ACC112 (cell line): ENCODE results near the gene RNF213.
"Not testable (repeated sequence)": the region's sequence is repeated elsewhere in the genome, so short reads cannot be mapped to it uniquely, and the experiment has no call there.

Experiments
- H2AFZ ChIP-seq: fragments of 200-600 bp; sonication (generic); one replicate; pipeline ENCODE4 v1.6.0; 2017; ENCODE audit warnings: antibody characterized with exemption, low read length; ENCODE audit not compliant: unreplicated experiment
- H3K27ac ChIP-seq: fragments of 200-600 bp; sonication (generic); 2 replicates; pipeline ENCODE4 v1.5.1; 2014; ENCODE audit warnings: low read depth, mild to moderate bottlenecking, antibody characterized with exemption, low read length, moderate library complexity
- H3K27me3 ChIP-seq: fragments of 200-600 bp; sonication (generic); 2 replicates; pipeline ENCODE4 v1.6.1; 2014; ENCODE audit warnings: mild to moderate bottlenecking, antibody characterized with exemption, low read length, moderate library complexity, mixed read lengths; ENCODE audit not compliant: insufficient read depth
- H3K36me3 ChIP-seq: fragments of 200-600 bp; sonication (generic); 2 replicates; pipeline ENCODE4 v1.6.1; 2016; ENCODE audit warnings: mild to moderate bottlenecking, antibody characterized with exemption, low read length, moderate library complexity, mixed read lengths; ENCODE audit not compliant: insufficient read depth
- H3K4me1 ChIP-seq: fragments of 200-600 bp; sonication (generic); one replicate; pipeline ENCODE4 v1.6.1; 2016; ENCODE audit warnings: low read length, mixed read lengths; ENCODE audit not compliant: insufficient read depth, unreplicated experiment, control insufficient read depth
- H3K4me3 ChIP-seq: fragments of 200-600 bp; sonication (generic); 2 replicates; pipeline ENCODE4 v1.5.1; 2014; ENCODE audit warnings: mild to moderate bottlenecking, low read depth, low read length
- H3K79me2 ChIP-seq: fragments of 200-600 bp; sonication (generic); one replicate; pipeline ENCODE4 v1.6.0; 2016; ENCODE audit warnings: low read length; ENCODE audit not compliant: control insufficient read depth, unreplicated experiment, insufficient read depth

Gene RNF213

DNA sequence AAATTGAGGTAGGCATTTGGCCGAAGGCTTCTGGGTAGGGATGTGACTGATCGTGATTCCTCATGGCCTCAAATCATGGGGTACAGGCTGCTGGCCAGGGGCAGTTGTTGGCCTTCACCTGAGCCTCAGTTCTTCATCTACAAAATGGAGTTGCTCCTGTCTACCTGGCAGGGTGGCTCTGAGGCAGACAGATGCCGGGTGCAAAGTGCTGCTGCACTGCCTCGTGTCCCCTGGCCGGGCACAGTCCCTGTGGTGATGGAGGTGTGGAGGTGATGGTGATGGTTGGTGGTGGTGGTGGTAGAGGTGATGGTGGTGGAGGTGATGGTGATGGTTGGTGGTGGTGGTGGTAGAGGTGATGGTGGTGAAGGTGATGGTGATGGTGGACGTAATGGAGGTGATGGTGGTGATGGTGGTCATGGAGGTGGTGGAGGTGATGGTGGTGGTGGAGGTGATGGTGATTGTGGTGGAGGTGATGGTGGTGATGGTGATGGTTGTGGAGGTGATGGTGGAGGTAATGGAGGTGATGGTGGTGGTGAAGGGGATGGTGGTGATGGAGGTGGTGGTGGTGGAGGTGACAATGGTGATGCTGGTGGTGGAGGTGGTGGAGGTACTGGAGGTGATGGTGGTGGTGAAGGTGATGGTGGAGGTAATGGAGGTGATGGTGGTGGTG lies 52.6 kb downstream of the RNF213 start:
- H2AFZ ChIP-seq = no peak overlapping the region
- no peaks in the 10 kb centered on the region for H3K27me3 ChIP-seq
- H3K4me1 ChIP-seq = no peaks in the 10 kb centered on the region
- H3K79me2 ChIP-seq = peaks cover 3% of the 10 kb centered on the region
- H3K36me3 ChIP-seq = peaks cover 54% of the 10 kb centered on the region
- no peak overlapping the region for H3K4me3 ChIP-seq
- H3K27ac ChIP-seq = no peak overlapping the region

DNA sequence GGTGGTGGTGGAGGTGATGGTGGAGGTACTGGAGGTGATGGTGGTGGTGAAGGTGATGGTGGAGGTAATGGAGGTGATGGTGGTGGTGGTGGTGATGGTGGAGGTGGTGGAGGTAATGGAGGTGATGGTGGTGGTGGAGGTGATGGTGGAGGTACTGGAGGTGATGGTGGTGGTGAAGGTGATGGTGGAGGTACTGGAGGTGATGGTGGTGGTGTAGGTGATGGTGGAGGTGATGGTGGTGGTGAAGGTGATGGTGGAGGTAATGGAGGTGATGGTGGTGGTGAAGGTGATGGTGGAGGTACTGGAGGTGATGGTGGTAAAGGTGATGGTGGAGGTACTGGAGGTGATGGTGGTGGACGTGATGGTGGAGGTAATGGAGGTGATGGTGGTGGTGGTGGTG lies 53.3 kb downstream of the RNF213 start:
- not testable (repeated sequence) for H3K27me3 ChIP-seq, H2AFZ ChIP-seq, H3K79me2 ChIP-seq, H3K27ac ChIP-seq, H3K4me3 ChIP-seq, H3K4me1 ChIP-seq
- H3K36me3 ChIP-seq = peaks cover 56% of the 10 kb centered on the region

DNA sequence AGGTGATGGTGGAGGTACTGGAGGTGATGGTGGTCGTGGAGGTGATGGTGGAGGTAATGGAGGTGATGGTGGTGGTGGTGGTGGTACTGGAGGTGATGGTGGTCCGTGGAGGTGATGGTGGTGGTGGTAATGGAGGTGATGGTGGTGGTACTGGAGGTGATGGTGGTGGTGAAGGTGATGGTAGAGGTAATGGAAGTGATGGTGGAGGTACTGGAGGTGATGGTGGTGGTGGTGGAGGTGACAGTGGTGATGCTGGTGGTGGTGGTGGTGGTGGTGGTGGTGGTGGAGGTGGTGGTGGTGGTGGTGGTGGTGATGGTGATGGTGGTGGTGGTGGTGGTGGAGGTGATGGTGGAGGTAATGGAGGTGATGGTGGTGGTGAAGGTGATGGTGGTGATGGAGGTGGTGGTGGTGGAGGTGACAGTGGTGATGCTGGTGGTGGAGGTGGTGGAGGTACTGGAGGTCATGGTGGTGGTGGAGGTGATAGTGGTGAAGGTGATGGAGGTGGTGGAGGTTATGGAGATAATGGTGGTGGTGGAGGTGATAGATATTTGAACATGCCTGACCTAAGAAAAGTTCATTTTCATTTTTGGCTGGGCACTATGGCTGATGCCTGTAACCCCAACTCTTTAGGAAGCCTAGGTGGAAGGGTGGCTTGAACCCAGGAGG lies 55.0 kb downstream of the RNF213 start:
- H3K79me2 ChIP-seq = peaks cover 3% of the 10 kb centered on the region
- H3K27ac ChIP-seq = no peak overlapping the region
- H3K36me3 ChIP-seq = peaks cover 66% of the 10 kb centered on the region
- H3K4me3 ChIP-seq = no peak overlapping the region
- no peaks in the 10 kb centered on the region for H3K4me1 ChIP-seq
- no peak overlapping the region for H2AFZ ChIP-seq
- no peaks in the 10 kb centered on the region for H3K27me3 ChIP-seq

DNA sequence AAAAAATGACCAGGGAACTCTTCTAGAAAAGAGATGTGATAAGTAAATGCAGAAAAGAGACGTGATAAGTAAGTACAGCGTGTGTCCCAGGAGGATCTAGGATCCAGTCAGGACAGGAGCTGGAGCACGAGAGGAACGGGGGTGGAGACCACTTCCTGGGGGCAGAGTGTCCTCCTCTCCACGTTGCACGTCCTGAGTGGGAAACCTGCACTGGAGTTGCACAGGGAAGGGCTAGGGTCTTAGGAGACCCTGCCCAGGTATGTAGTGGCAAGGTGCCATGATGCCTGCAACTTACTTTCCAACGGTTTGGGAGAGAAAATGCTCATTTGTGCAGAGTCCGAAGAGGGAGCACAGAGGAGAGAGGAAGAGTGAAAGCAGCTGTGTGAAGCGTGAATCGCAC lies 55.8 kb downstream of the RNF213 start:
- Histone ChIP-seq H3K79me2 (peaks cover 3% of the 10 kb centered on the region), H3K36me3 (peaks cover 66% of the 10 kb centered on the region), H2AFZ (no peak overlapping the region), H3K27me3 (no peaks in the 10 kb centered on the region), H3K4me1 (no peaks in the 10 kb centered on the region), H3K4me3 (no peak overlapping the region), H3K27ac (no peak overlapping the region)

DNA sequence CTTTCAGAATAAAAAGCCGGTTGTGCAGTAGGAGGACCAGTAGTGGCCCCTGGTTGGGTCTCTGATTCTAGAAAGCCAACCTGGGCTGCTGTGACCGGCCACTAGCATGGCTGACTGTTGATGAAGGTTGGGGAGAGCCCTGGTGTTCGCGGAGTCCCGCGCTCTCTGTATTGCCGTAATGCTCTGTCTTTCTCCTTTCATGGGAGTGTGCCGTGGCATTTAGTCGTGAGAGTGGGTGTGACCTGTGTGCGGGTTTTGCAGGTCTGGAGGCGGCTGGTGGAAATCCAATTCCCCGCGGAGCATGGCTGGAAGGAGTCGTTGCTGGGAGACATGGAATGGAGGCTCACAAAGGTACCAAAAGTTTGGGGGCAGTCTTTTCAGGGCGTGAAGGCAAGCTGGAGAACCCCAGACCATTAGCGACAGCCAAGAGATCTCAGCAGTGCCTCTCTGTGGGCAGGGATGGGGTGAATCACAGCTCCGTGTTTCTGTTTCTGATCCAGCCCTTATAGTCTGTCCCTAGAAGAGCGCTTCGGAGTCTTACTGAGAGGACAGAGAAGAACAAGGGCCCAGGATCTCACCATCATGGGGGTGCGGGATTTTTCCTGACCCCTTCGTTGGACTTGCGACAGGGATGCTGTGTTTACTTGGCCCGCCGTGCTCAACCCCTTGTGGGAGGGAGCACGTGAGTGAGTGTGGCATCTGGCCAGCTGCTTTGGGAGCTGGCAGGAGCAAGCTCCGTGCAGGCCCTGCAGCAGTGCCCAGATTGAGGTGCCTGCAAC lies 56.5 kb downstream of the RNF213 start:
- H3K4me3 ChIP-seq = no peak overlapping the region
- peaks cover 65% of the 10 kb centered on the region for H3K36me3 ChIP-seq
- H3K27me3 ChIP-seq = no peaks in the 10 kb centered on the region

DNA sequence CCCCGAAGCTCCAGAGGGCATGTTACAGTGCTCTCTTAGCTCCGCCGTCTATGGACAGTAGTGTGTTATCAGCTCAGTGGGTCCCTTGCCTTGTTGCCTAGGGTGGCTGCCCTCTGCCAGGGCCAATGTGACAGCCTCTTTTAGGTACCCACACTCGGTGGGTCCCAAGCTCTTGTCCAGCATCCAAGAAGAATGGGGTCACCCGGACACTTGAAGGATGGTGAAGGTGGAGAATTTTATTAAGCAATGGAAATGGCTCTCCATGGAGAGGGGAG lies 57.0 kb downstream of the RNF213 start:
- Histone ChIP-seq H2AFZ (no peak overlapping the region), H3K4me1 (no peaks in the 10 kb centered on the region), H3K27ac (no peak overlapping the region), H3K4me3 (no peak overlapping the region), H3K27me3 (no peaks in the 10 kb centered on the region), H3K36me3 (peaks cover 67% of the 10 kb centered on the region), H3K79me2 (peaks cover 6% of the 10 kb centered on the region)

More for the DNA sequence above, 56.5 kb downstream of the RNF213 start:
- peaks cover 3% of the 10 kb centered on the region for H3K79me2 ChIP-seq
- H3K4me1 ChIP-seq = no peaks in the 10 kb centered on the region
- H3K27ac ChIP-seq = no peak overlapping the region
- no peak overlapping the region for H2AFZ ChIP-seq

DNA sequence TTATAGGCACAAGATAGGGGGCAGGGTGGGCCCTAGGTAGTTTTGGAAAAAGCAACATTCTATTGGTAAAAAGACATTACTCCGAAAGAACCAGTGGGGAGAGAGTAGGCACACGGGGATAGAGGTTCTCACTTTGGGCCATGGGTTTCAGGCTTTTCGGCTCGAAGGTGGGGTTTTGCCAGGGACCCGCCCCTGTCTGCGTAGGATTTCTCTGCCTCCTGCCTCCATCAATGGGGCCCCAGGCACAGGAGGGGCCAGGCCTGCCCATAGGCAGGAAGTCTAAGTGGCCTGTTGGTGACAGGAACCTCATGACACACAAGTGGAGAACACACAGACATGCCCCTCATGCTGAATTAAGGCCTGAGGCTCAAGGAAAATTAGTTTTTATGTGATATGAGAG lies 57.5 kb downstream of the RNF213 start:
- Histone ChIP-seq H2AFZ (no peak overlapping the region), H3K27ac (no peak overlapping the region), H3K4me1 (no peaks in the 10 kb centered on the region), H3K36me3 (peaks cover 67% of the 10 kb centered on the region), H3K4me3 (no peak overlapping the region), H3K79me2 (peaks cover 3% of the 10 kb centered on the region), H3K27me3 (no peaks in the 10 kb centered on the region)

DNA sequence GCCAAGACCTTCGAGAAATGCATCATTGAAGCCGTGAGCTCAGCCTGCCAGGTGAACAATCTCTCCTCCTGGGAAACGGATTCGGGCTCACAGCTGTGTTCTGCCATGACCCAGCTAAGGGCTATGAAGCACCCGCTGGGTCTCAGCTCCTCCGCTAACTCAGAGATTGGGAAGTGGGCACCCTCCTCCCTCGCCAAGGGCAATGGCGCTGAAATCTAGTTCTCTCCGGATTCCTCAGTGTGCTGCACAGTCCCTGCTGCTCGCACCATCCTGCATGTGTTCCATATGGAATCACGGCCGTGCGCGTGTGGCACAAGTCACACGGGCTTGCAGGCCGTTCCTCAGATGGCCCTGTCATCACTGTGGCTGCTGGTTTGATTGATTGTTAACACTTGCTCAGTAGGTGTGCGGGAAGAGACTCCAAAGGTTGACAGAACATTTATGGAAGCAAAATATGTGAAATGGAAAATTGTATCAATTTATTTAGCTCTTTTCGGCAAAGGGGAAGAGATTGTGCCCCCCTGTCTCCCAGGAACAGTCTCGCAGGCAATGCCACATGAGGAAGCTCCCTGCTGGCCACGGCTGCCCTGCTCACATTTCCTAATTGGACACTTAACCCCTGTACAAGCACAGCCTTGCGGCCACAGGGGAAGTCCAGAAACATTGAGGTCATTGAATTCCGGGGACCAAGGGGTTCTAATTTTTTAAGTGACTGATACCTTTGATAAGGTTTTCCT lies 58.8 kb downstream of the RNF213 start:
- Histone ChIP-seq H3K27me3 (no peaks in the 10 kb centered on the region), H3K4me1 (no peaks in the 10 kb centered on the region), H3K36me3 (peaks cover 77% of the 10 kb centered on the region), H3K79me2 (peaks cover 8% of the 10 kb centered on the region), H2AFZ (no peak overlapping the region), H3K4me3 (no peak overlapping the region), H3K27ac (no peak overlapping the region)

DNA sequence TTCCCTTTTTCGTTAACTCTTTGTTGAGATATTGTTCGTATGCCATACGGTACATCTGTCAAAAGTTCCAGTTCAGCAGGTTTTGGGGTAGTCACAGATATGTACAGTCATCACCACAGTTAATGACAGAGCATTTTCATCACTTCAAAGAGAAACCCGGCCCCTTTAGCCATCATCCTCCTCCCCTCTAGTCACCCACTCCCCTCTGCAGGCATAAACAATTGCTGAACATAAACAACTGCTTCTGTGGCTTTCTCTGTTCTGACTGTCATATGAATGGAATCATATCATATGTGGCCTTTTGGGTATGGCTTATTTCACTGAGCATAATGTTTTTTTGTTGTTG lies 59.3 kb downstream of the RNF213 start:
- Histone ChIP-seq H3K4me3 (no peak overlapping the region), H3K79me2 (peaks cover 8% of the 10 kb centered on the region), H3K27ac (no peak overlapping the region), H2AFZ (no peak overlapping the region), H3K27me3 (no peaks in the 10 kb centered on the region), H3K4me1 (no peaks in the 10 kb centered on the region), H3K36me3 (peaks cover 82% of the 10 kb centered on the region)

DNA sequence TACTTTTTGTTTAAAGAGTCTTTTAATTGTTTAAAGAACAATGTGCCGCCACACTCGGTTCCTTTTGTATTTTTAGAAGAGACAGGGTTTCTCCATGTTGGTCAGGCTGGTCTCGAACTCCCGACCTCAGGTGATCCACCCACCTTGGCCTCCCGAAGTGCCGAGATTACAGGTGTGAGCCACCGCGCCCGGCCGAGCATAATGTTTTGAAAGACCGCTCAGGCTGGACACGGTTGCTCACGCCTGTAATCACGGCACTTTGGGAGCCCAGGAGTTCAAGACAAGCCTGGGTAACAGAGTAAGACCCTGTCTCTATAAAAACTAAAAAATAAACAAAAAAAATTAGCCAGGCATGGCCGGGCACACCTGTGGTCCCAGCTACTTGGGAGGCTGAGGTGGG lies 59.8 kb downstream of the RNF213 start:
- Histone ChIP-seq H3K36me3 (peaks cover 87% of the 10 kb centered on the region), H3K79me2 (peaks cover 8% of the 10 kb centered on the region), H3K27me3 (no peaks in the 10 kb centered on the region), H3K27ac (no peak overlapping the region), H3K4me1 (no peaks in the 10 kb centered on the region), H3K4me3 (no peak overlapping the region), H2AFZ (no peak overlapping the region)
